Panc1 (cell line): ENCODE measurements around the gene GLUL. TPM values are rescaled to one million over a fixed set of nuclear protein-coding genes. Genes with fewer than 3 reads are reported as not detected.

Source experiments
- ATAC-seq: fragments of 200-7000 bp; cut with Tn5 transposase; 2 replicates; pipeline ENCODE4 v1.9.1; 2020; ENCODE audit warnings: mild to moderate bottlenecking, moderate library complexity
- BruUV-seq: library from RNA; stranded (reverse); fragments of 400-500 nt; replicated peaks from 2 replicates; lab custom pipeline; 2021; lab: Mats Ljungman, UMichigan
- CTCF ChIA-PET: fragments of 300-600 bp; sonication (Branson Sonifier 250); formaldehyde crosslinking; loops from one replicate; lab custom pipeline; 2022; ENCODE audit warnings: antibody characterized with exemption; lab: Charles Lee
- POLR2A ChIA-PET: fragments of 300-600 bp; sonication (Branson Sonifier 250); formaldehyde crosslinking; loops from one replicate; lab custom pipeline; 2022; ENCODE audit warnings: antibody characterized with exemption; lab: Charles Lee
- DNase-seq: peaks from one replicate; pipeline ENCODE4 v3.0.0-alpha.2; 2010; ENCODE audit warnings: low read depth, low spot score
- H3K27ac ChIP-seq: 2 replicates; pipeline ENCODE4 v1.5.1; 2011; ENCODE audit warnings: mild to moderate bottlenecking, low read length, inconsistent platforms
- H3K27me3 ChIP-seq: fragments of 200-500 bp; sonication (Bioruptor generic); 2 replicates; pipeline ENCODE4 v1.6.0; 2014; ENCODE audit warnings: low read length, inconsistent platforms; ENCODE audit not compliant: control insufficient read depth, insufficient read depth
- H3K36me3 ChIP-seq: fragments of 200-500 bp; sonication (Bioruptor generic); 2 replicates; pipeline ENCODE4 v1.5.1; 2014; ENCODE audit warnings: inconsistent platforms, mild to moderate bottlenecking, low read length, moderate library complexity; ENCODE audit not compliant: control insufficient read depth, insufficient read depth
- H3K4me1 ChIP-seq: 2 replicates; pipeline ENCODE4 v1.5.1; 2011; ENCODE audit warnings: inconsistent platforms, mild to moderate bottlenecking, low read length, moderate library complexity; ENCODE audit not compliant: control insufficient read depth, insufficient read depth
- H3K4me3 ChIP-seq, 2 experiments: 2 replicates each; pipeline ENCODE4 v1.5.1; 2011 to 2012; ENCODE audit warnings: low read depth in 2 of 2, low read length in 2 of 2, mild to moderate bottlenecking in 2 of 2, inconsistent platforms in 1 of 2, moderate library complexity in 1 of 2
- H3K9me3 ChIP-seq: fragments of 200-500 bp; sonication (Bioruptor generic); 2 replicates; pipeline ENCODE4 v1.5.1; 2014; ENCODE audit warnings: low read depth, mild to moderate bottlenecking, inconsistent platforms, low read length, moderate library complexity; ENCODE audit not compliant: control insufficient read depth, insufficient read depth
- POLR2AphosphoS5 ChIP-seq: IDR thresholded peaks from 2 replicates; pipeline ENCODE4 v1.6.1; 2012; ENCODE audit warnings: mild to moderate bottlenecking, low read depth, low read length, moderate library complexity
- REST ChIP-seq, 2 experiments: IDR thresholded peaks; 2 replicates each; pipeline ENCODE4 v1.6.1; 2011 to 2012; ENCODE audit warnings: low read depth in 2 of 2, control low read depth in 1 of 2, low read length in 1 of 2, mild to moderate bottlenecking in 1 of 2, moderate library complexity in 1 of 2; ENCODE audit not compliant: insufficient read depth in 1 of 2
- SIN3A ChIP-seq: IDR thresholded peaks from 2 replicates; pipeline ENCODE4 v1.6.1; 2012; ENCODE audit warnings: low read depth, mild to moderate bottlenecking, low read length, moderate library complexity, borderline replicate concordance; ENCODE audit not compliant: insufficient read depth
- TCF7L2 ChIP-seq: IDR thresholded peaks from 2 replicates; pipeline ENCODE4 v1.6.1; 2011; ENCODE audit warnings: mild to moderate bottlenecking, low read depth, low read length, inconsistent platforms
- in situ Hi-C: cut with HindIII; loops from 2 replicates; pipeline ENCODE4 v1.10.0; 2016; ENCODE audit warnings: low sequenced_read_pairs, low pct_unique_long_range_greater_than_20kb
- intact Hi-C: fragments of 100-400 bp; cut with micrococcal nuclease; formaldehyde crosslinking; loops from one replicate; pipeline ENCODE4 v1.10.0; 2022; ENCODE audit not compliant: unreplicated experiment
- total RNA-seq: library from RNA; stranded (reverse); gene quantifications from one replicate; pipeline ENCODE4 v1.2.1, GENCODE V29; 2021; ENCODE audit not compliant: unreplicated experiment
- TF ChIP-seq, protein P1 (sequence below): fragments of 450-650 bp; IDR thresholded peaks from 2 replicates; pipeline ENCODE4 v1.5.1; 2017; ENCODE audit warnings: mild to moderate bottlenecking

The GLUL gene
- total RNA-seq, 1 experiment from 2014 or later: 55.2 TPM

- H3K4me1 ChIP-seq: no peaks in the 10 kb centered on the region
- CTCF ChIA-PET: no interaction called here
- H3K27me3 ChIP-seq: no peaks in the 10 kb centered on the region
- no peak for DNase-seq
- in situ Hi-C loops: no loop called here
- no TSS peak for BruUV-seq
- ATAC-seq: no peak
- TF ChIP-seq POLR2AphosphoS5: no peak
- TF ChIP-seq, protein P1, sequence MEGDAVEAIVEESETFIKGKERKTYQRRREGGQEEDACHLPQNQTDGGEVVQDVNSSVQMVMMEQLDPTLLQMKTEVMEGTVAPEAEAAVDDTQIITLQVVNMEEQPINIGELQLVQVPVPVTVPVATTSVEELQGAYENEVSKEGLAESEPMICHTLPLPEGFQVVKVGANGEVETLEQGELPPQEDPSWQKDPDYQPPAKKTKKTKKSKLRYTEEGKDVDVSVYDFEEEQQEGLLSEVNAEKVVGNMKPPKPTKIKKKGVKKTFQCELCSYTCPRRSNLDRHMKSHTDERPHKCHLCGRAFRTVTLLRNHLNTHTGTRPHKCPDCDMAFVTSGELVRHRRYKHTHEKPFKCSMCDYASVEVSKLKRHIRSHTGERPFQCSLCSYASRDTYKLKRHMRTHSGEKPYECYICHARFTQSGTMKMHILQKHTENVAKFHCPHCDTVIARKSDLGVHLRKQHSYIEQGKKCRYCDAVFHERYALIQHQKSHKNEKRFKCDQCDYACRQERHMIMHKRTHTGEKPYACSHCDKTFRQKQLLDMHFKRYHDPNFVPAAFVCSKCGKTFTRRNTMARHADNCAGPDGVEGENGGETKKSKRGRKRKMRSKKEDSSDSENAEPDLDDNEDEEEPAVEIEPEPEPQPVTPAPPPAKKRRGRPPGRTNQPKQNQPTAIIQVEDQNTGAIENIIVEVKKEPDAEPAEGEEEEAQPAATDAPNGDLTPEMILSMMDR: no peak
- no peak for TF ChIP-seq SIN3A
- TF ChIP-seq REST (IDR thresholded peaks at IDR 0.05; ENCODE audit: insufficient read depth in 1 of 2, low read depth in 2 of 2, low read length in 1 of 2): no peak
- TF ChIP-seq TCF7L2: no peak
- no peak overlapping the region for H3K27ac ChIP-seq
- H3K4me3 ChIP-seq: no peak overlapping the region
- no peaks in the 10 kb centered on the region for H3K9me3 ChIP-seq
- no peaks in the 10 kb centered on the region for H3K36me3 ChIP-seq
- POLR2A ChIA-PET: no interaction called here
- intact Hi-C loops: no loop called here
These were observed 44.6 kb downstream of the GLUL start for GRCh38 chr1:182347019-182347418.

- no TSS peak for BruUV-seq
- Histone ChIP-seq H3K27ac (no peak overlapping the region), H3K27me3 (no peaks in the 10 kb centered on the region), H3K4me3 (no peak overlapping the region), H3K36me3 (no peaks in the 10 kb centered on the region), H3K9me3 (no peaks in the 10 kb centered on the region), H3K4me1 (no peaks in the 10 kb centered on the region)
- in situ Hi-C loops (no loop called here), intact Hi-C loops (no loop called here)
- POLR2A ChIA-PET: no interaction called here
- CTCF ChIA-PET: no interaction called here
- no peak for TF ChIP-seq SIN3A
- TF ChIP-seq, protein P1: no peak
- TF ChIP-seq REST (IDR thresholded peaks at IDR 0.05; ENCODE audit: insufficient read depth in 1 of 2, low read depth in 2 of 2, low read length in 1 of 2): no peak
- TF ChIP-seq TCF7L2: no peak
- no peak for TF ChIP-seq POLR2AphosphoS5
- no peak for ATAC-seq
- no peak for DNase-seq
These were observed 51.1 kb downstream of the GLUL start for GRCh38 chr1:182340233-182341058.
